Gastroesophageal sphincter (tissue), 3 donors: ENCODE results near the gene TMOD1.

Experiments
- CTCF ChIP-seq, 4 experiments: fragments of 200-600 bp in 2 of 4; fragments of 450-650 bp in 2 of 4; sonication (generic) in 1 of 4; IDR thresholded peaks; one replicate each; pipeline ENCODE4 v1.5.1; 2017 to 2019; ENCODE audit warnings: antibody characterized with exemption in 4 of 4, mild to moderate bottlenecking in 2 of 4, moderate library complexity in 2 of 4
- EP300 ChIP-seq: sonication (generic); formaldehyde crosslinking; IDR thresholded peaks from one replicate; pipeline ENCODE4 v1.6.1; 2017; ENCODE audit warnings: antibody characterized with exemption, mild to moderate bottlenecking
- POLR2A ChIP-seq, 2 donors: fragments of 450-650 bp; IDR thresholded peaks; one replicate each; pipeline ENCODE4 v1.6.1; 2017; ENCODE audit warnings: antibody characterized with exemption in 2 of 2, mild to moderate bottlenecking in 2 of 2, moderate library complexity in 1 of 2

DNA sequence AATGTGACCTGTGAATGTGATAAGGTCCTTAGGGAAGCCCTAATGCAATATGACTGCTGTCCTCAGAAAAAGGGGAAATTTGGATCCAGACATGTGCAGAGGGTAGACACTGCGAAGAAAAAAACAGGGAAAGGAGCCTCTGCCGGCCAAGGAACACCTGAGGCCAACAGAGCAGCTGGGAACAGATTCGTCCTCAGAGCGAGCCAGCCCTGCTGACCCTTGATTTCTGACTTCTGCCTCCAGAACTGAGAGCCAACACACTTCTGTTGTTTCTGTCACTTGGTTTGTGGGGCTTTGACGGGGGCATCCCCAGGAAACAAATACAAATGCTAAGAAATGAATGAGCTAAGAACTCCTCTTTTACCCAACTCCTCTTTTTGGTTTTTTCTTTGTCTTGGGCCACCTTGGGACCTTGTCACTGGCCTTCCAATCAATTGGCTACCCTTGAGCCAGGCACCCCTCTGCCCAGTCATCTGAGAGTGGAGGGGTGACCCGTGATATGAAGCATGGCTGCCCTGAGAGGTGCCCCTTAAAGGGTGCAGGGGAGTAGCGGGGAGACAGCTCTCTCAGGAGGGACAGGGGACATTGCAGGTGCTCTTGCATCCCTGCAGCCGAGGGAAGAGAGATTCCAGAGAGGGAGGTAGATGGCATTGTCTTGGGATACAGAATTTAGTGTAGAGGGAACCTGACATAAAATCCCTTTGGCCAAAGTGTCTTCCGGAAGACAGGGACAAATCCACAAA lies 16.9 kb downstream of the TMOD1 start:
- TF ChIP-seq CTCF (IDR thresholded peaks at IDR 0.05): no peak
- no peak for TF ChIP-seq POLR2A (IDR thresholded peaks at IDR 0.05)
- TF ChIP-seq EP300: no peak
